Neural cell (in vitro differentiated cells): ENCODE measurements around the gene HINT2. TPM values are rescaled to one million over a fixed set of nuclear protein-coding genes. Genes with fewer than 3 reads are reported as not detected.

Source experiments
- H2AFZ ChIP-seq: fragments of 200-600, 300-800 bp; sonication (generic), shearing (Covaris generic); 2 replicates; pipeline ENCODE4 v1.6.0; 2014; ENCODE audit warnings: low read depth, mild to moderate bottlenecking, antibody characterized with exemption, low read length, moderate library complexity
- H3F3A ChIP-seq: fragments of 200-600 bp; shearing (Covaris generic); 2 replicates; pipeline ENCODE4 v1.6.1; 2016; ENCODE audit warnings: mild to moderate bottlenecking, moderate library complexity, mixed read lengths, antibody characterized with exemption, low read length; ENCODE audit not compliant: insufficient read depth, poor library complexity, severe bottlenecking
- H3K27ac ChIP-seq: fragments of 200-600, 300-800 bp; sonication (generic), shearing (Covaris generic); 2 replicates; pipeline ENCODE4 v1.5.1; 2014; ENCODE audit warnings: mild to moderate bottlenecking, low read length, moderate library complexity
- H3K27me3 ChIP-seq: fragments of 300-800, 200-600 bp; sonication (generic), shearing (Covaris generic); 2 replicates; pipeline ENCODE4 v1.6.0; 2014; ENCODE audit warnings: mild to moderate bottlenecking, low read depth, low read length, moderate library complexity; ENCODE audit not compliant: insufficient read depth
- H3K36me3 ChIP-seq: fragments of 300-800, 200-600 bp; sonication (generic), shearing (Covaris generic); 2 replicates; pipeline ENCODE4 v1.5.1; 2014; ENCODE audit warnings: mild to moderate bottlenecking, antibody characterized with exemption, low read length, moderate library complexity; ENCODE audit not compliant: insufficient read depth
- H3K4me2 ChIP-seq: fragments of 300-800, 200-600 bp; sonication (generic), shearing (Covaris generic); 2 replicates; pipeline ENCODE4 v1.6.0; 2014; ENCODE audit warnings: mild to moderate bottlenecking, low read length
- H3K4me3 ChIP-seq: fragments of 300-800, 200-600 bp; sonication (generic), shearing (Covaris generic); 2 replicates; pipeline ENCODE4 v1.5.1; 2014; ENCODE audit warnings: mild to moderate bottlenecking, low read length, moderate library complexity
- H3K79me2 ChIP-seq: fragments of 200-600 bp; shearing (Covaris generic); replicated peaks from 2 replicates; pipeline ENCODE4 v1.6.0; 2014; ENCODE audit warnings: mild to moderate bottlenecking, low read length, moderate library complexity; ENCODE audit not compliant: insufficient read depth
- H3K9ac ChIP-seq: fragments of 300-800, 200-600 bp; sonication (generic), shearing (Covaris generic); 2 replicates; pipeline ENCODE4 v1.6.1; 2016; ENCODE audit warnings: mild to moderate bottlenecking, low read length, mixed read lengths
- H3K9me2 ChIP-seq: fragments of 200-600 bp; shearing (Covaris generic); 2 replicates; pipeline ENCODE4 v1.6.1; 2016; ENCODE audit warnings: mild to moderate bottlenecking, low read length, mixed read lengths; ENCODE audit not compliant: insufficient read depth
- H3K9me3 ChIP-seq: fragments of 200-600, 300-800 bp; sonication (generic), shearing (Covaris generic); 2 replicates; pipeline ENCODE4 v1.6.1; 2016; ENCODE audit warnings: mild to moderate bottlenecking, mixed run types, low read length, moderate library complexity, mixed read lengths
- H4K20me1 ChIP-seq: fragments of 200-600 bp; shearing (Covaris generic); 2 replicates; pipeline ENCODE4 v1.6.1; 2016; ENCODE audit warnings: mild to moderate bottlenecking, mixed run types; ENCODE audit not compliant: insufficient read depth
- CTCF ChIP-seq: fragments of 450-650 bp; IDR thresholded peaks from 2 replicates; pipeline ENCODE4 v1.5.1; 2014; ENCODE audit warnings: antibody characterized with exemption, mild to moderate bottlenecking, moderate library complexity; ENCODE audit not compliant: poor library complexity, severe bottlenecking
- EP300 ChIP-seq: fragments of 450-650 bp; conservative IDR thresholded peaks from 2 replicates; pipeline ENCODE4 v1.6.1; 2014; ENCODE audit warnings: antibody characterized with exemption, mild to moderate bottlenecking, moderate library complexity; ENCODE audit not compliant: poor library complexity, severe bottlenecking
- EZH2 ChIP-seq: fragments of 200-600, 300-800 bp; shearing (Covaris generic), sonication (generic); IDR thresholded peaks from 2 replicates; pipeline ENCODE4 v1.6.1; 2014; ENCODE audit warnings: antibody characterized with exemption, low read length, borderline replicate concordance, mild to moderate bottlenecking; ENCODE audit not compliant: insufficient read depth, poor library complexity, severe bottlenecking
- MXI1 ChIP-seq: fragments of 450-650 bp; conservative IDR thresholded peaks from 2 replicates; pipeline ENCODE4 v1.6.1; 2014; ENCODE audit warnings: antibody characterized with exemption, mild to moderate bottlenecking; ENCODE audit not compliant: poor library complexity, severe bottlenecking
- POLR2AphosphoS5 ChIP-seq: IDR thresholded peaks from 2 replicates; pipeline ENCODE4 v1.6.1; 2012
- RAD21 ChIP-seq: fragments of 450-650 bp; conservative IDR thresholded peaks from 2 replicates; pipeline ENCODE4 v1.6.1; 2014; ENCODE audit warnings: antibody characterized with exemption, mild to moderate bottlenecking, moderate library complexity
- REST ChIP-seq: IDR thresholded peaks from 2 replicates; pipeline ENCODE4 v1.6.1; 2012; ENCODE audit warnings: borderline replicate concordance
- SMC3 ChIP-seq: fragments of 450-650 bp; conservative IDR thresholded peaks from 2 replicates; pipeline ENCODE4 v1.6.1; 2014; ENCODE audit warnings: antibody characterized with exemption, mild to moderate bottlenecking, moderate library complexity; ENCODE audit not compliant: poor library complexity
- TAF1 ChIP-seq: IDR thresholded peaks from 2 replicates; pipeline ENCODE4 v1.6.1; 2012; ENCODE audit warnings: low read depth
- polyA plus RNA-seq: library from polyadenylated mRNA; depleted of rRNA; stranded (reverse); fragments of >200 nt; gene quantifications from 2 replicates; pipeline ENCODE4 v1.2.3, GENCODE V29; 2014

The HINT2 gene
- polyA plus RNA-seq, 1 donor from 2014 or later: 31.0 TPM

GRCh38 chr9:35856882-35857281 is 42.0 kb upstream of the HINT2 start:
- Histone ChIP-seq H3K79me2 (no peaks in the 10 kb centered on the region), H3K4me2 (no peak overlapping the region), H3K9ac (no peak overlapping the region), H3K36me3 (no peaks in the 10 kb centered on the region), H3K27ac (no peak overlapping the region), H4K20me1 (no peaks in the 10 kb centered on the region), H3K4me3 (no peak overlapping the region), H3K9me2 (no peaks in the 10 kb centered on the region), H3F3A (no peaks in the 10 kb centered on the region), H3K9me3 (no peaks in the 10 kb centered on the region), H3K27me3 (no peaks in the 10 kb centered on the region), H2AFZ (no peak overlapping the region)
- no peak for TF ChIP-seq SMC3
- TF ChIP-seq POLR2AphosphoS5: no peak
- TF ChIP-seq EP300: no peak
- TF ChIP-seq MXI1: no peak
- no peak for TF ChIP-seq TAF1
- no peak for TF ChIP-seq RAD21
- no peak for TF ChIP-seq EZH2
- TF ChIP-seq REST: no peak
- TF ChIP-seq CTCF: no peak

- no peak overlapping the region for H3K4me3 ChIP-seq
- no peak overlapping the region for H3K27ac ChIP-seq
- no peak for TF ChIP-seq REST
- no peak for TF ChIP-seq EP300
- TF ChIP-seq SMC3: no peak
- TF ChIP-seq RAD21: no peak
- no peak for TF ChIP-seq EZH2
- no peak for TF ChIP-seq CTCF
- TF ChIP-seq MXI1: no peak
- no peak for TF ChIP-seq POLR2AphosphoS5
- TF ChIP-seq TAF1: no peak
- H3K79me2 ChIP-seq: no peaks in the 10 kb centered on the region
- no peaks in the 10 kb centered on the region for H3K9me2 ChIP-seq
- no peaks in the 10 kb centered on the region for H3F3A ChIP-seq
- no peaks in the 10 kb centered on the region for H3K27me3 ChIP-seq
- H3K4me2 ChIP-seq: no peak overlapping the region
- H2AFZ ChIP-seq: no peak overlapping the region
- H4K20me1 ChIP-seq: no peaks in the 10 kb centered on the region
- no peak overlapping the region for H3K9ac ChIP-seq
- H3K9me3 ChIP-seq: no peaks in the 10 kb centered on the region
- H3K36me3 ChIP-seq: no peaks in the 10 kb centered on the region
These were observed 41.4 kb upstream of the HINT2 start for GRCh38 chr9:35856206-35856605.
